Stimulated activated CD4-positive, alpha-beta T cell treated with anti-CD3 and anti-CD28 coated beads, Interleukin-12 subunit alpha, Interleukin-12 subunit beta, amount 100 ng/mL, for 24 hours (primary cell): ENCODE measurements around the gene PRMT3.
"Not testable (repeated sequence)": the region's sequence is repeated elsewhere in the genome, so short reads cannot be mapped to it uniquely, and the experiment has no call there.

Experiments
- DNase-seq, 2 experiments: peaks; one replicate each; pipeline ENCODE4 v3.0.0-alpha.2; 2020; ENCODE audit warnings: low read depth in 2 of 2

PRMT3 gene

GRCh38 chr11:20374741-20375300 lies 12.7 kb upstream of the PRMT3 start:
- DNase-seq = no peak

DNA sequence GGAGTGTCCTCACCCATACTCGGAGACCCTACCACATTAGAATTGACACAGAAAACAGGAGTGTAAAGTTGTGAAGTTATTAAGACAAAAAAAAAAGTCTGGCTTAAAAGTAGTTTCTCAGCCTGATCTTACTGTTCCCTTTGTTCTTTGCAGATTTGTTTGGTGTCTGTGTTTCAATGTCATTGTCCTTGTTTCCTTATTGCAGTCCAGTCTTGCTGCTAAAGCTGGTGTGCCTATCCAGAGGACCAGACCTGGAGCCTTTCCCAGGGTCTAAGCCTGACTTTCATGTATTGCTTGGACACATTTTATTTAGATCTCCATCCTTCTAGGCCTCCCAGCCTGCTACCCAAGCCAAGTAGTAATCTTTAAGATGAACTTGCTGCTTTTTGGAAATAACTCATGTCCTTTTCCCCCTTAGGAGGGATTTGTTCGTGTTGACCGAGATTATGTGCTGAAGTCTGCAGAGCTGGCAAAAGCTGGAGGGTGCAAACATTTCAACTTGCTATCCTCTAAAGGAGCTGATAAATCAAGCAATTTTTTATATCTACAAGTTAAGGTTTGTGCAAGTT lies 11.3 kb upstream of the PRMT3 start:
- DNase-seq = no peak

- not testable (repeated sequence) for DNase-seq
Observed at GRCh38 chr11:20385996-20386395, 1.5 kb upstream of the PRMT3 start.

- no peak for DNase-seq
Observed at GRCh38 chr11:20388096-20389055, 860 bp downstream of the PRMT3 start.

DNA sequence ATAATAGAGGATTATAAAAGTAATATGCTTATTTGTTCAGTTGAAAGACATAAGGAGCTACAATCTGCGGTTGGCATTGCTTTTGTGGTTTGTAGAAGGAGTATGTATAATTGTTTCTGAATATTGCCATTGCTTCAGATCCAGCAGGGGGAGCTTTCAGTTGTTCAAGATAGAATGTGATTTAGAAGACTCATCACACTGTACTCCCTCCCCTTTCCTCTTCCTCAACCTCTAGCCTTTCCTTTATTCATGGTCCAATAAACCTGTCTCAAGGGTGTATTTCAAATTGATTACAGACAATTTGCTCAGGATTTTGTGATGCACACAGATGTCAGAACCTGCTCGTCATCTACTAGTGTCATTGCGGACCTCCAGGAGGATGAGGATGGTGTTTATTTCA lies 9.8 kb downstream of the PRMT3 start:
- no peak for DNase-seq

GRCh38 chr11:20399498-20399897 lies 12.0 kb downstream of the PRMT3 start:
- no peak for DNase-seq

- no peak for DNase-seq
Observed at GRCh38 chr11:20403059-20403458, 15.5 kb downstream of the PRMT3 start.

GRCh38 chr11:20406484-20406883 lies 19.0 kb downstream of the PRMT3 start:
- no peak for DNase-seq

DNA sequence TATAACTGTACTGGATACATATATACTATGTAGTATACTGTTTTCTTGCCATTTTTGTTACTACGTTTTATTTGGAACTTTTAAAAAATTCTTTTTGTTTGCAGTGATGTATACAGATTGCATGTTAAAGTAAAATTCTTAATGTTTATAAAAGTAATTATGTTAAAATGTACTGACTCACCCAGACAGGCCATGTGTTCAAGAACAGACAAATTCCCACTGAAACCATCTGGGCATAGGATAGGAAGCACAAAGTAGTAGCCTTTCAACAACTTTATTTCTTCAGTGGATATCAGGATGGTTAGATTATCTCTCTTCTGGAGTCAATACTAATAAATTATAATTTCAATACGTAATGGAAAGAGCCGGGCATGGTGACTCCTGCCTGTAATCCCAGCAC lies 19.8 kb downstream of the PRMT3 start:
- DNase-seq = no peak

- DNase-seq = no peak
Observed at GRCh38 chr11:20415432-20415831, 27.9 kb downstream of the PRMT3 start.

DNA sequence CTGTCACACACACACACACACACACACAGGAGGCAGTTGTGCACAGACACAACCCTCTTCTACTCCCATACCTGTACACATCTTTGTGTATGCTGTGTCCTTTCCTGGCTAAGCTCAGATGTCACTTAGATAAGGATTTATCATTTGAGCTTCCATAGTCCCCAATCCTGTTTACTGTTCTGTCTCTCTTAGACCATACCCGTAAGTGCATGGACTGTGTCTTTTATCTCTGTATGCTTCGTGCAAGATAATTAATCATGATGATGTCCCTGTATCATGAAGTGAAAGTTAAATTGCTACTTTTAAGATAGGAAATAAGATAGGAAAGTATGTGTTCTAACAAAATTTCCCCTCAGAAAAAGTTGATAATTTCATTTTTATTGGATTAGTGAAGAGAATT lies 30.3 kb downstream of the PRMT3 start:
- DNase-seq = no peak

DNA sequence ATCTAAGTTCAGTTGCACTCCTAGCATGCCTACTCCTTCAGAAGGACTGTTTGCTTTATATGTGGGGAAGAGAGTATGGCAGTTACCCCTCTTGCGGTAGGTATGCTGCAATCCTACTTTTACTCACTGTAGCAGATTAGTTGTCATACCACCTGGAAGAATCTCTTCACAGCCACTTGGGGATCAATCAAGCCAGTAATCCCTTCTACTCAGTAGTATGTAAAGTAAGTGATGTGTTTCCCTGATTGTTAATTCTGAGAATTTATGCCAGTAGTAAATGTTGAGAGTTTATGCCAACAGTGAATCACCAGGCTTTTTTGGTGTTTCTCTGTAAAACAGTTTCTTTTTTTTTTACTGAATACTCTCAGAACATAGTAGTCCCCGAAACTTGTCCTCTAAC lies 34.4 kb downstream of the PRMT3 start:
- no peak for DNase-seq

- DNase-seq = no peak
Observed at GRCh38 chr11:20429216-20429615, 41.7 kb downstream of the PRMT3 start.

GRCh38 chr11:20438637-20439036 lies 51.1 kb downstream of the PRMT3 start:
- DNase-seq = no peak

GRCh38 chr11:20443596-20443995 lies 56.1 kb downstream of the PRMT3 start:
- DNase-seq = no peak

DNA sequence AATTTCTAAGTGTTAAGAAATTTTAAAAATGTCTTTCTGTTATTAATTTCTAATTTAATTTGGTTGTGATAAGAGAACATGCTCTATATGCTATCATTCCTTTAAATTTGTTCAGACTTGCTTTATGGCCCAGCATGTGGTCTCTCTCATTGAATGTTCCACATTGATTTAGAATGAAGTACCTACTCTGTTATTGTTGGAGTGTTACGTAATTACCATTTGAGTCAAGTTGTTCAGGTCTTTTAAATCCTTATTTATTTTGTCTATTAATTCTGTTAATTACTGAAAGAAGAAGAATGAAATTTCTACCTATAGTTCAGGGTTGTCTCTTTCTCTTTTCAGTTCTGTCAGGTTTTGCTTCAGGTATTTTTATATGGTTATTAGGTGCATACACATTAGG lies 57.0 kb downstream of the PRMT3 start:
- DNase-seq = no peak

- DNase-seq = no peak
Observed at GRCh38 chr11:20448834-20449233, 61.3 kb downstream of the PRMT3 start.

DNA sequence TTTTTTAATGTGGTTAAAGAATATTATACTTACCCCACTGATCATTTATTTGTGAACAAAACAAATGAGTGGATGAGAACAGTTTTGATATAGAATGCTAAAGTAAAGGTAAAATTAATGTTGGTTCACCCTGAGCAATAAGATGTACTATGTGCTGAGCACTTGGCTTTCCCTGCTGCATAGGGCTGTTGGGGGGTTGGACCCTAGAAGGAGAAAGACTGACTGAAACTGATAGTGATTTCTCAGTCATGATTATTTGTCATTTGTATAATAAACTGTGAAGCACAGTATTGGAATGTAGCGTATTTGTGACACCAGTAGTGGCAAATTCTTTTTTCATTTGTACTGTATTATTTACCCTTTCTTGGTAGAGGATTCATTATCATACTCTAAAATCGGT lies 63.3 kb downstream of the PRMT3 start:
- DNase-seq = no peak

- no peak for DNase-seq
Observed at GRCh38 chr11:20451568-20451967, 64.1 kb downstream of the PRMT3 start.

DNA sequence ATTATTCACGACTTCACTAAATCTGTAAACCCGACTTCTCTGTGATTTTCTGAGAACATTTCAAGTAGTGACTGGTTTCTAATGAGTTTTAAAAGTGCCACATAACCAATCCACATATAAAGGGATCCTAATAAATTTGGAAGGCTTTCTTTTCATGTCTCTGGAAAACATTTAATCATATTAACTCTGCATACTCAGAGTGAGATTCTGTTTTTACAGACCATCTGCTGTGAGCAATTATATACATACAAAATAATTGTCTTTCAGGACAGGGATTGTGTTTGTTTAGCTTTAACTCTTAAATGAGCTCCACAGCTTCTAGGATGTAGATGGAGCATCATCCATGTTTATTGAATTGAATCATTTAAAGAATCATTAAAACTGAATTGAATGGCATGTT lies 65.1 kb downstream of the PRMT3 start:
- no peak for DNase-seq

DNA sequence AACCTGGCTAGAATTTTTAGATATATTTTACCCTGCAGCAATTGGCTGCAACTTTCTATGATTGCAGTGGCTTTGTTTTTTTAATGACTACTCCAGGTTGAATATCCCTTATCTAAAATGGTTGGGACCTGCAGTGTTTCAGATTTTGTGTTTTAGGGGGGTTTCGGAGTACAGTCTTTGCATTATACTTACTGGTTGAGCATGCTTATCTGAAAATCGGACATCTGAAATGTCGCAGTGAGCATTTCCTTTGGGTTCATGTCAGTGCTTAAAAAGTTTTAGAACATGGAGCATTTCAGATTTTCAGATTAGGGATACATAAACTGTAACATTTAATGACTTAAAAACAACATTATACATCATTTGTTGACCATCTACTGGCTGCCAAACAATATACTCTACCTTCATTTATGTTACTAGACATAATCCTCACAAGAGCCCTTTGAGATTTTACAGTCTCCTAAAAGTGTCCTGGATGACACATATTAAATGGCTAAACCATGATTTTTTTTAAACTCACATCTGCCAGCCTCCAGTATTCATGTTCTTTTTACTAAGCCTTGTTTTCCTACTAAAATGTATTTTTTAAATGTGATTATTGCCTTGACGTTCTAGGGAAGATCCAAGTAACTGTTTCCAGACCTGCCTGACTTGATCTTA lies 66.3 kb downstream of the PRMT3 start:
- no peak for DNase-seq

DNA sequence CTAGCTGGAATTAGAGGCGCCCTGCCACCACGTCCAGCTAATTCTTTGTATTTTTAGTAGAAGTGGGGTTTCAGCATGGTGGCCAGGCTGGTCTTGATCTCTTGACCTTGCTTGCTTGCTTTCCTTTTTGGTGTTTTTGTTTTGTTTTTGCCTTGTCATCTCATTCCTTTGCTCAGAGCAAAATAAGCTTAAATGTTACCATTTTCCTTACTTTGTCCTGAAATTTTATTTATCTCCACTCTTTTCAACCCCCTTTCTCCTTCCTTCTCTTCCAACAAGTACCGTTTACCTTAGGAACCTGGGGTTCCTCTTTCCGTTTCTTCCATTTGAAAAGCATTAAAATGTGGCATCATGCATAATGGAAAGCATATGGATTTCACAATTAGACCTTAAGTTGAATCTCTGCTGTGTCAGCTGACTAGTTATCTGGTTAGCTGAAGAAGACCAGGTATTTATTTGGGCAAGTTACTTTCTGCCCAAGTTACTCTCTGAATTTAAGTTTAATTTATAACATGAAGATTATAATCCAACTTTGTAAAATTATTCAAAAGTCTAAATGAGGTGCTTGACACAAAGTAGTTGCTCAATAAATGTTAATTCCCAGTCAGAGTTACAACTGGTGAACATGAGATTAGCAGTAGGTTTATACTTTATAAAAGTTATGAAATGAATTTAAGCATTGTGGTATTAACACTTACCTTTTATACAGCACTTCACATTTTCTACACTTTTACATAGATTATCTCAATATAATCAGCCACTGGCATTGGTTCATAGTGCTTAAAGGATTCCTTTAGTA lies 69.7 kb downstream of the PRMT3 start:
- DNase-seq = no peak
